GM06990 (cell line): ENCODE results near the gene SYNE2.

ENCODE experiments used
- DNase-seq: peaks from one replicate; pipeline ENCODE4 v3.0.0-alpha.2; 2011; ENCODE audit not compliant: insufficient read length; ENCODE audit errors: extremely low read depth
- H3K27me3 ChIP-seq: replicated peaks from 2 replicates; pipeline ENCODE4 v1.6.0; 2011; ENCODE audit warnings: low read length; ENCODE audit not compliant: control insufficient read depth, insufficient read depth
- H3K36me3 ChIP-seq: 2 replicates; pipeline ENCODE4 v1.5.1; 2011; ENCODE audit warnings: low read length; ENCODE audit not compliant: control insufficient read depth, insufficient read depth
- H3K4me3 ChIP-seq: replicated peaks from 2 replicates; pipeline ENCODE4 v1.5.1; 2011; ENCODE audit warnings: low read depth, mild to moderate bottlenecking, control low read depth, low read length
- TF ChIP-seq, protein P1 (sequence below): IDR thresholded peaks from 2 replicates; pipeline ENCODE4 v1.5.1; 2011; ENCODE audit warnings: low read length, control low read depth, mild to moderate bottlenecking, inconsistent platforms; ENCODE audit not compliant: insufficient read depth, poor library complexity, severe bottlenecking

SYNE2 gene

DNA sequence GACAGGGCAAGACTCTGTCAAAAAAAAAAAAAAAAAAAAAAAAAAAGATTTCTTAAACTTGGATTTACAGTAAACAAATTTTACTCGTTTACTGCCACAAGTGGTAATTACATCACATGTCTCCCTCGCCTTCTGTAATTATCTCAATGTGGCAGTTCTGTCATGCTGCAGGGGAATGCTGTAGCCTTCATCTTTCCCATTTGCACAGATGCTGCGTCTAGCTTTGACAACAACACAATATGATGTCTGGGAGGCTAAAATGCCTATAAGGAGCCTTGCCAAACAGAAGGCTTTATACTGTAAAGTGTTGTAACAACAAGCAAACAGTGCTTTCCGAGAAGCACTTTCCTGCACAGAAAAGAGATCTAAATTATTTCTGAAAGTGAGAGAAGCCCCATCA is 392.7 kb downstream of the SYNE2 start:
- no peaks in the 10 kb centered on the region for H3K27me3 ChIP-seq
- H3K4me3 ChIP-seq: no peak overlapping the region
- no peak for DNase-seq
- TF ChIP-seq, protein P1, sequence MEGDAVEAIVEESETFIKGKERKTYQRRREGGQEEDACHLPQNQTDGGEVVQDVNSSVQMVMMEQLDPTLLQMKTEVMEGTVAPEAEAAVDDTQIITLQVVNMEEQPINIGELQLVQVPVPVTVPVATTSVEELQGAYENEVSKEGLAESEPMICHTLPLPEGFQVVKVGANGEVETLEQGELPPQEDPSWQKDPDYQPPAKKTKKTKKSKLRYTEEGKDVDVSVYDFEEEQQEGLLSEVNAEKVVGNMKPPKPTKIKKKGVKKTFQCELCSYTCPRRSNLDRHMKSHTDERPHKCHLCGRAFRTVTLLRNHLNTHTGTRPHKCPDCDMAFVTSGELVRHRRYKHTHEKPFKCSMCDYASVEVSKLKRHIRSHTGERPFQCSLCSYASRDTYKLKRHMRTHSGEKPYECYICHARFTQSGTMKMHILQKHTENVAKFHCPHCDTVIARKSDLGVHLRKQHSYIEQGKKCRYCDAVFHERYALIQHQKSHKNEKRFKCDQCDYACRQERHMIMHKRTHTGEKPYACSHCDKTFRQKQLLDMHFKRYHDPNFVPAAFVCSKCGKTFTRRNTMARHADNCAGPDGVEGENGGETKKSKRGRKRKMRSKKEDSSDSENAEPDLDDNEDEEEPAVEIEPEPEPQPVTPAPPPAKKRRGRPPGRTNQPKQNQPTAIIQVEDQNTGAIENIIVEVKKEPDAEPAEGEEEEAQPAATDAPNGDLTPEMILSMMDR: no peak
- no peaks in the 10 kb centered on the region for H3K36me3 ChIP-seq

GRCh38 chr14:64246688-64247087 is 393.9 kb downstream of the SYNE2 start:
- DNase-seq: no peak
- H3K4me3 ChIP-seq: no peak overlapping the region
- no peaks in the 10 kb centered on the region for H3K27me3 ChIP-seq
- TF ChIP-seq, protein P1: no peak
- H3K36me3 ChIP-seq: no peaks in the 10 kb centered on the region

GRCh38 chr14:64247195-64247594 is 394.4 kb downstream of the SYNE2 start:
- no peaks in the 10 kb centered on the region for H3K27me3 ChIP-seq
- TF ChIP-seq, protein P1: no peak
- DNase-seq: no peak
- H3K4me3 ChIP-seq: no peak overlapping the region
- H3K36me3 ChIP-seq: no peaks in the 10 kb centered on the region

DNA sequence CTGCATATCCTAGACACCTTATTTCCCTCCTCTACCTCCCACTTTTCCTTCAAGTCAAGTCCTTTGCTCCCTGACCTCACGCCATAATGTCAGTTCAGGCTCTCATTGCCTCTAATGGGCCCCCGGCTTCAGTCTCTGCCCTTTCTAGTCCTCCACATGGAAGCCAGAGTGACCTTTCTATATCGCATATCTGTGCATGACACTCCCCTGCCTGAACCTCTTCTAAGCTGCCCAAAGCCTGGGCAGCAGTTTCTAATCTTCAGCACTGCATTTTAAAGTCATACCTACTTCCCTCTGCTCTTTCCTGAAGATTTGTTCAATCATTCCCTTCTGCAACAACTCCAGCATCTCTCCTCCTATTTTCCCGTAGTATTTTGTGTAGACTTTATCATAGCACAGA is 395.9 kb downstream of the SYNE2 start:
- no peaks in the 10 kb centered on the region for H3K27me3 ChIP-seq
- H3K4me3 ChIP-seq: no peak overlapping the region
- TF ChIP-seq, protein P1: no peak
- DNase-seq: no peak
- no peaks in the 10 kb centered on the region for H3K36me3 ChIP-seq

DNA sequence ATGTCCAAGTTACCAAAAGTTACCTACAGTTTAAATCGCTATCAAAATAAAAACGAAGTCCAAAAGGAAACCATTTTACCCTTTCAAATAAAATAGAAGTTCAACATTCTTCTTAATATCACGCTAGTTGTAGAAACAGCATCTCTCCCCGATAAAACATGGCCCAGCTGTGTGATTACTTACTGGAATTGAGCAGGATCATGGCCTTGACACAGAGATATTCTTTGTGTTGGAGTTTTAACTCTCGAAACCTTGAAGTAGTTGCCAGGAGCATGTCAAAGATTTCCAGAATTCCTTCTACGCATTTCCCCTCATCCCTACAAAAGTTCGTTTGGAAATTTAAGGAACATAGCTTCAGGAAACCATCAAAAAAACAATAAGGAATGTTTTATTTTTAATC is 396.6 kb downstream of the SYNE2 start:
- DNase-seq: no peak
- TF ChIP-seq, protein P1: no peak
- Histone ChIP-seq H3K27me3 (no peaks in the 10 kb centered on the region), H3K4me3 (no peak overlapping the region), H3K36me3 (no peaks in the 10 kb centered on the region)

DNA sequence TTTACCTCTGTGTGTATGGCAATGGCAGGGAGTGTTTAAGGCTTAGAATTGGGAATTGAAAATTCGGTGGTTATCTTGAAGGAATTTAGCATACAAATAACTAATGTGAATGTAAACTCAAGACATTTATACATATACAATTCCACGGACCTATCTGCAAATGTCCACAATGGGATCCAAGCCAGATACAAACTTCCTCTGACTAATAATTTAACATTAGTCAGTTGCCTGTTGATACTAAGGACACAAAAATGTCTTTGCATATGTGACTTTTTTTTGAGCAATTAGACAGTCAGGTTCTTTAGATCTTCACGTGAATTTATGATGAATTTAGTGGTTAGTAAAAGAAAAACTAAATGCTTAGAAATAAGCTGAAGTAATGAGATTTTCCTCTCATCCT is 400.9 kb downstream of the SYNE2 start:
- no peak for DNase-seq
- TF ChIP-seq, protein P1: no peak
- H3K4me3 ChIP-seq: no peak overlapping the region

More for the DNA sequence above, 400.9 kb downstream of the SYNE2 start:
- Histone ChIP-seq H3K27me3 (no peaks in the 10 kb centered on the region), H3K36me3 (no peaks in the 10 kb centered on the region)
